Breast epithelium (tissue), 4 donors: Measurements from ENCODE around the gene USP43. TPM values are rescaled to one million over a fixed set of nuclear protein-coding genes. Genes with fewer than 3 reads are reported as not detected.

Experiments
- DNase-seq, 2 donors: peaks; one replicate each; pipeline ENCODE4 v3.0.0-alpha.2; 2019; ENCODE audit warnings: low spot score in 2 of 2
- H3K27ac ChIP-seq, 2 donors: fragments of 200-600 bp; sonication (generic) in 1 of 2; one replicate each; pipeline ENCODE4 v1.5.1; 2016 to 2019; ENCODE audit warnings: mild to moderate bottlenecking in 1 of 2
- H3K27me3 ChIP-seq, 2 donors: fragments of 200-600 bp; sonication (generic) in 1 of 2; one replicate each; pipeline versions ENCODE4 v1.5.1 to v1.6.0; 2017 to 2019; ENCODE audit warnings: control low read depth in 1 of 2, mild to moderate bottlenecking in 1 of 2
- H3K36me3 ChIP-seq: fragments of 200-600 bp; one replicate; pipeline ENCODE4 v1.5.1; 2019
- H3K4me1 ChIP-seq, 2 donors: fragments of 200-600 bp; sonication (generic); one replicate each; pipeline ENCODE4 v1.5.1; 2016 to 2019; ENCODE audit warnings: control low read depth in 1 of 2
- H3K4me3 ChIP-seq, 3 donors: fragments of 200-600 bp; sonication (generic); 1 replicate in 2 of 3; 2 replicates in 1 of 3; pipeline ENCODE4 v1.5.1; 2016 to 2019; ENCODE audit warnings: mild to moderate bottlenecking in 3 of 3, moderate library complexity in 2 of 3
- H3K9me3 ChIP-seq, 2 donors: fragments of 200-600 bp; sonication (generic) in 1 of 2; one replicate each; pipeline ENCODE4 v1.5.1; 2016 to 2019; ENCODE audit warnings: control low read depth in 1 of 2
- CTCF ChIP-seq, 3 donors: fragments of 450-650 bp; IDR thresholded peaks; one replicate each; pipeline ENCODE4 v1.5.1; 2016 to 2017; ENCODE audit warnings: antibody characterized with exemption in 3 of 3, mild to moderate bottlenecking in 3 of 3, moderate library complexity in 3 of 3
- POLR2A ChIP-seq: fragments of 450-650 bp; IDR thresholded peaks from one replicate; pipeline ENCODE4 v1.6.1; 2016; ENCODE audit warnings: antibody characterized with exemption, mild to moderate bottlenecking, moderate library complexity
- POLR2AphosphoS5 ChIP-seq, 3 donors: sonication (generic); formaldehyde crosslinking; IDR thresholded peaks; one replicate each; pipeline ENCODE4 v1.6.1; 2017; ENCODE audit warnings: antibody characterized with exemption in 3 of 3
- intact Hi-C: fragments of 100-400 bp; cut with DNase I; formaldehyde crosslinking; loops from one replicate; pipeline ENCODE4 v1.15.1; 2023; ENCODE audit warnings: low total_unique reads
- total RNA-seq, 3 donors: library from RNA; depleted of rRNA; stranded (reverse); fragments of >200 nt; gene quantifications; one replicate each; pipeline ENCODE4 v1.1.0, GENCODE V29; 2016

Gene USP43
- total RNA-seq, 3 donors from 2014 or later = 0.32 to 6.1 (median 3.9) TPM

- TF ChIP-seq POLR2AphosphoS5 (IDR thresholded peaks at IDR 0.05) = no peak
- TF ChIP-seq CTCF (IDR thresholded peaks at IDR 0.05) = no peak
- no peak for TF ChIP-seq POLR2A
- intact Hi-C loops = no loop called here
- no peak for DNase-seq
- Histone ChIP-seq H3K36me3 (no peaks in the 10 kb centered on the region), H3K4me3 (no peak overlapping the region), H3K27ac (no peak overlapping the region), H3K9me3 (no peaks in the 10 kb centered on the region), H3K27me3 (no peaks in the 10 kb centered on the region), H3K4me1 (no peaks in the 10 kb centered on the region)
Measured at GRCh38 chr17:9726291-9726690, 81.0 kb downstream of the USP43 start.

GRCh38 chr17:9728005-9728404 is 82.7 kb downstream of the USP43 start:
- Histone ChIP-seq H3K27ac (no peak overlapping the region), H3K36me3 (no peaks in the 10 kb centered on the region), H3K9me3 (no peaks in the 10 kb centered on the region), H3K4me1 (no peaks in the 10 kb centered on the region), H3K27me3 (no peaks in the 10 kb centered on the region), H3K4me3 (no peak overlapping the region)
- intact Hi-C loops = no loop called here
- no peak for TF ChIP-seq POLR2AphosphoS5 (IDR thresholded peaks at IDR 0.05)
- TF ChIP-seq CTCF (IDR thresholded peaks at IDR 0.05) = no peak
- DNase-seq = no peak

- no peak for DNase-seq
- Histone ChIP-seq H3K9me3 (no peaks in the 10 kb centered on the region), H3K4me1 (no peaks in the 10 kb centered on the region), H3K36me3 (no peaks in the 10 kb centered on the region), H3K27ac (no peak overlapping the region), H3K4me3 (no peak overlapping the region), H3K27me3 (no peaks in the 10 kb centered on the region)
- TF ChIP-seq CTCF (IDR thresholded peaks at IDR 0.05) = no peak
- no peak for TF ChIP-seq POLR2AphosphoS5 (IDR thresholded peaks at IDR 0.05)
- no peak for TF ChIP-seq POLR2A
- intact Hi-C loops = no loop called here
Measured at GRCh38 chr17:9728564-9728963, 83.2 kb downstream of the USP43 start.

GRCh38 chr17:9729034-9729650 is 83.8 kb downstream of the USP43 start:
- no peak for TF ChIP-seq POLR2AphosphoS5 (IDR thresholded peaks at IDR 0.05)
- peak; percentile 94 to 98 (median 96) for TF ChIP-seq CTCF (IDR thresholded peaks at IDR 0.05)
- H3K36me3 ChIP-seq = no peaks in the 10 kb centered on the region
- no peak overlapping the region for H3K4me3 ChIP-seq
- intact Hi-C loops = no loop called here
- peak in 1 of 2 donors; percentile 18 for DNase-seq
- H3K4me1 ChIP-seq = no peaks in the 10 kb centered on the region
- no peaks in the 10 kb centered on the region for H3K27me3 ChIP-seq
- no peaks in the 10 kb centered on the region for H3K9me3 ChIP-seq
- no peak overlapping the region for H3K27ac ChIP-seq

- no peak for DNase-seq
- no peaks in the 10 kb centered on the region for H3K9me3 ChIP-seq
- no peak overlapping the region for H3K4me3 ChIP-seq
- H3K27me3 ChIP-seq = no peaks in the 10 kb centered on the region
- no peak for TF ChIP-seq CTCF (IDR thresholded peaks at IDR 0.05)
- TF ChIP-seq POLR2A = no peak
- TF ChIP-seq POLR2AphosphoS5 (IDR thresholded peaks at IDR 0.05) = no peak
- no peaks in the 10 kb centered on the region for H3K4me1 ChIP-seq
- H3K27ac ChIP-seq = no peak overlapping the region
- intact Hi-C loops = no loop called here
- H3K36me3 ChIP-seq = no peaks in the 10 kb centered on the region
Measured at GRCh38 chr17:9729735-9730420, 84.6 kb downstream of the USP43 start.
